Loucy (cell line): ENCODE measurements around the gene XPO5.

Experiments used
- CTCF ChIP-seq: fragments of 200-600 bp; sonication (generic); conservative IDR thresholded peaks from 2 replicates; pipeline ENCODE4 v1.5.1; 2014; ENCODE audit warnings: mild to moderate bottlenecking, antibody characterized with exemption, low read length
- EZH2phosphoT487 ChIP-seq: fragments of 200-600 bp; IDR thresholded peaks from 2 replicates; pipeline ENCODE4 v1.6.1; 2018; ENCODE audit warnings: antibody characterized with exemption, mild to moderate bottlenecking, moderate library complexity, borderline replicate concordance

- TF ChIP-seq CTCF (no peak), EZH2phosphoT487 (no peak)
These were observed 78.1 kb downstream of the XPO5 start for GRCh38 chr6:43497689-43498088.
